IPS DF 4.7 (cell line): ENCODE results near the gene COL6A2.

Experiments
- DNase-seq: peaks from one replicate; pipeline ENCODE4 v3.0.0-alpha.2; 2013; ENCODE audit warnings: low spot score; ENCODE audit errors: extremely low read depth

COL6A2 gene

DNA sequence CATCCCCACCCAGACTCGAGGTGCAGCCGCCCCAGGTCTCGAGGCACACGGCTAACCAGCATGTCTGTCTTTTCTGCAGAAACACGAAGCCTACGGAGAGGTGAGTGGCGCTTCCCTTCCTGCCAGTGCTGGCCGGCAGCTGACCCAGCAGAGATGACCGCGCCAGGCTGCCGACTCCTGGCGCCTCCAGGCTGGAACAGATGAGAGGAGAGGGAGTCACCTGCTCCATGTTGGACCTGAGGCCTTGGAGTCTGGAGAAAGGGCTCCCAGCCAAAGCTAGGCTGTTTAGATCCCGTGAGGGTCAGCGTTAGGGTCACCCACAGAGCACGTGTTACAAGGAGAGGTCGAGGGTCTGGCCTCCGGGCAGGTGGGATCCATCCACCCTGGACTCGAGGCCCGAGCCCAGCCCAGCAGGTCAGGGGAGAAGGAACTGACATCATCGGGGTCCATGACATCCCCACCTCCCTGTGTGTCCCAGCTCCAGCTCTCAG is 14.9 kb downstream of the COL6A2 start:
- DNase-seq: no peak

DNA sequence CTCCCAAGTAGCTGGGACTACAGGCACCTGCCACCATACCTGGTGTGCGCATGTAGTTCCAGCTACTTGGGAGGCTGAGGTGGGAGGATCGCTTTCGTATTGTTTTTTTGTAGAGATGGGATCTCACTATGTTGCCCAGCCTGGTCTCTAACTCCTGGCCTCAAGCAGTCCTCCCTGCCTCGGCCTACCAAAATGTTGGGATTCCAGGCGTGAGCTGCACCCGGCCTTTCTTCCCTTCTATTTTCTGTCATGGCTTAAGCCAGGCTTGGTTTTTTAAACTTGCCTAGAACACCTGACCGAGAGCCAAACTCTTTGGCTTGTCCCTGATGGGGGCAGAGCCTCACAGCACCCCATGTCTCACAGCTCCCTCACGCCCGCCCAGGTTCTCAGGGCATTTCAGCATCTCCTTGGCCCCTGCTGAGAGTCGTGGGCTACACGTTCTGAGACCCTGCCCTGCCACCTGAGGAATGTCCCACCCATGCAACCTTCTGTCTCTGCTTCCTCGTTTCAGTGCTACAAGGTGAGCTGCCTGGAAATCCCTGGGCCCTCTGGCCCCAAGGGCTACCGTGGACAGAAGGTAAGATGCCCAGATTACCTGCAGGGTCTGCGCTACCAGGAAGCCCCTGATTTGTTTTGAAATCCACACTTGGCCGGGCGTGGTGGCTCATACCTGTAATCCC is 15.7 kb downstream of the COL6A2 start:
- DNase-seq: no peak

DNA sequence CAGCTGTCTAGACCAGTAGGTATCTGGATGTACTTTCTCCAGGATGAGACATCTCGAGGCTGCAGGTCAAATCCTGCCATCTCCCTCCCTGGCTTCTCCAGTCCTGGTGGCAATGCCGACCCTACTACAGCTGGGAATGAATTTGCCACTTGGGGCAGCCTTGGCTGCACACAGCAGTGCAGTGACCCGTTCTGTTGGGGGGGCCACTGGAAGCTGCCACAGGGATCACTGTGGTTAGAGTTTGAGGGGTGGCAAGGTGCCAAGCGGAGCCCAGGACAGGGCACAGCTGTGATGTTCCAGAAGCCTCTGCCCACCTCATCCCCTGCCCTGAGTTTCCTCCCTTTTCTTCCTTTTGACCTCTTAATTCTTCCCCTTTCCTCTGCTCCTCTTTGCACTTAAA is 17.1 kb downstream of the COL6A2 start:
- no peak for DNase-seq

DNA sequence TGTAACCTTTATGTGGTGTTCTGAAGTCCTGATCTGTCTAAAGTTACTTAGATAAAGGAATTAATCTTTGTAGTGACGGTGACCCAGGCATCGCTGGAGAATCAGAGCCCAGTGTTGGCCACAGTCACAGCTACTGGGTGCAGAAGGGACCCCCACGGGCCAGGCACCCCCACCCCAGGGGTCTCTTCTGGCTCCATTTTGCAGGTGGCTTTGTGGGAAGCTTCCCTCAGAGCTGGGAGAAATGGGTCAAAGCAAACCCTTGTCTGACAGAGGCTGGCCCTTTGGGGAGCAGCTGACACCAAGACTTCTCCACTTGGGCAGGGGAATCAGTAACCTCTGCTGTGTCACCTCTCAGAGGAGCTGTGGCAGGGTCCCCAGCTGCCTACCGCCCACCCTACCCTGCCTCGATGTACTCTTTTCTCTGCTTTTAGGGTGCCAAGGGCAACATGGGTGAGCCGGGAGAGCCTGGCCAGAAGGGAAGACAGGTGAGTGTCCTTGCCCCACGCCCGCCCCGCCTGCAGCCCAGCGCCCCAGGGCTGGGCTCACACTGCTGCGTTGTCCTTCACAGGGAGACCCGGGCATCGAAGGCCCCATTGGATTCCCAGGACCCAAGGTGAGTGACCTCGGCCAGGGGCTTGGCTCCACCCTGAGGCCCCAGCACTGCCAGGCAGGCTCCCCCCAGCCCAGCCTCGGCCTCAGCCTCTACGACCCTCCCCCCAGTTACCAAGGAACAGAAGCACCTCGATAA is 17.7 kb downstream of the COL6A2 start:
- no peak for DNase-seq

DNA sequence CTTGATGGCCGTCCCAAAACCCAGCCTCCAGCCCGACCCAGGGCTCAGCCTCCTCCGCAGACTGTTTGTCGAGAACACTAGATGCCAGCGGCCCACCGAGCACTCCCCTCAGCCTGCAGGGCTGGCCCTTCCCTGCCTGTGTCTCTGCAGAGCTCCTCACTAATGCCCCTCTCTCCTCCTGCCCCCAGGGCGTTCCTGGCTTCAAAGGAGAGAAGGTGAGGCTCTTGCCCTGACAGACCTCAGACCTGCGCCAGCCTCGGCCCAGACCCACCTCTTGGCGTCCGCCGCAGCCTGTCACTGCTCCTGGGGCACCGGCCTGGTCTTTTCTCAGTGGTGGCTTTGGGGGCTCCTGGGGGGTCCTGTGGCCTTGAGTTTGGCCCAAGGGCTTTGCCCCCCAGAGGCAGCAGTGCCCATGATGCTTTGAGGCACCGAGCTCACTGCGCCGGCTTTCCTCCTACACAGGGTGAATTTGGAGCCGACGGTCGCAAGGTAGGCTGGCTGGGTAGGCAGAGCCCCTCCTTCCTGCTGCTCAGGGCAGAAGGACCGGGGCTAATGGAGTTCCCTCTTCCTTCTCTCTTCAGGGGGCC is 18.4 kb downstream of the COL6A2 start:
- no peak for DNase-seq

- DNase-seq: no peak
Measured at GRCh38 chr21:46116776-46117585, 19.1 kb downstream of the COL6A2 start.

DNA sequence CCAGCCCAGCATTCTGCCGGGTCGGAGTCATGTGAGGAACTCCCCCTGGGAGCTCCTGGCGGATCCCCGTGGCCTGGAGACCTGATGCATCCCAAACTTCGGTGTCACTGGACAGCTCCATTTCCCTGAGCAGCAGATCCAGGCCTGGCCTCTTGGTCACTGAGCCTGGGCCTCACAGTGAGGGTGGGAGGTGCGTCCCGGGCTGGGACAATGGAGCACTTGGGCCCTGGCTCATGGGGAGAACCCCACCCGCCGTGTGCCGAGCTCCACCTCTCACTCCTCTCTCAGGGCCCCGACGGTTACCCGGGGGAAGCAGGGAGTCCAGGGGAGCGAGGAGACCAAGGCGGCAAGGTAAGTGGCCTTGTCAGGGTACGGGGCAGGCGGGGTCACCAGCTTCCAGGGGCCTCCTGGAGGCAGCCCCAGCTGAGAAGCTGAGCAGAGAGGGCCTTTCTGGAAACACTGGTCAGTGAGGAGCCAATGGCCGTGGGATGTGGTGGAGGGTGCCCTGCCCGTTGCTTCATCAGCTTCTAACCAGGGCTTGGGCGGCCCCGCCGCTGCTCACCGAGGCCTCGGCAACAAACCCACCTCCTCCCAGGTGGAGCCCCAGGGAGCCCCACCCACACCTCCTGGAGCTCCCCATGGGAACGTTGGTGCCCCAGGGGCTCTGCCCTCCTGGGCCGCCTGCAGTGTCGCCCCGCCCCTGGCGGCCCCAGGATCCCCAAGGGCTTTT is 19.8 kb downstream of the COL6A2 start:
- DNase-seq: no peak

DNA sequence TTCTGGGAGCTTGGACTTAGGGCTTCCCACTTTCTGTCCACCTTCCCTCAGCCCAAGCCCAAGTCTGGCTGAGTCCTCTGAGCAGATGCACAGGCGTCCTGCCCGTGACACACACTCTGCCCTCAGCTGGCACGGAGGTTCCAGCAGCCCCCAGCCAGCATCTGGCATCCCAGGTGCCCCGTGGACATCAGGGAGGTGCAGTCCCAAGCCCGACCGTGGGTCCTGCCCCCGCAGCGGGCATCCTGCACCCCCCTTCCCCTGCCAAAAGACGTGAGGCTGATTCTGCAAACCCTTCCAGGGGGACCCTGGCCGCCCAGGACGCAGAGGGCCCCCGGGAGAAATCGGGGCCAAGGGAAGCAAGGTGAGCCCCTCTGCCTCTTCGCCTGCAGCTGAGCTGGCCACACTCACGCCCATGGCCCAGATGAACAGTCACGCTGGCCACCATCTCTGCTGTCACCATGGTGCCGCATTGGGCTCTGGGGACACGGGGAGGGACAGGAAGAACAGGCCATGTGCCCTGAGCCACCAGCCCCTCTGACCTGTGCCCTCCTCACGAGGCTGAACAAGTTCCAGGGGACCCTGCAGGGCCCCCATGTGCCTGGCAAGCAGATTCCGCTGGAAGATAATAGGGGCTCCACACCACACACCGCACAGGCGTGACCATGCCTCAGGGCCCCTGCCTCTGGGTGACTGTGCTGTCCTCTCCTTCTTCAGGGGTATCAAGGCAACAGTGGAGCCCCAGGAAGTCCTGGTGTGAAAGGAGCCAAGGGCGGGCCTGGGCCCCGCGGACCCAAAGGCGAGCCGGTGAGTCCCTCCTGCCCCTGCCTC is 20.6 kb downstream of the COL6A2 start:
- no peak for DNase-seq

- no peak for DNase-seq
Measured at GRCh38 chr21:46119144-46119636, 21.3 kb downstream of the COL6A2 start.

DNA sequence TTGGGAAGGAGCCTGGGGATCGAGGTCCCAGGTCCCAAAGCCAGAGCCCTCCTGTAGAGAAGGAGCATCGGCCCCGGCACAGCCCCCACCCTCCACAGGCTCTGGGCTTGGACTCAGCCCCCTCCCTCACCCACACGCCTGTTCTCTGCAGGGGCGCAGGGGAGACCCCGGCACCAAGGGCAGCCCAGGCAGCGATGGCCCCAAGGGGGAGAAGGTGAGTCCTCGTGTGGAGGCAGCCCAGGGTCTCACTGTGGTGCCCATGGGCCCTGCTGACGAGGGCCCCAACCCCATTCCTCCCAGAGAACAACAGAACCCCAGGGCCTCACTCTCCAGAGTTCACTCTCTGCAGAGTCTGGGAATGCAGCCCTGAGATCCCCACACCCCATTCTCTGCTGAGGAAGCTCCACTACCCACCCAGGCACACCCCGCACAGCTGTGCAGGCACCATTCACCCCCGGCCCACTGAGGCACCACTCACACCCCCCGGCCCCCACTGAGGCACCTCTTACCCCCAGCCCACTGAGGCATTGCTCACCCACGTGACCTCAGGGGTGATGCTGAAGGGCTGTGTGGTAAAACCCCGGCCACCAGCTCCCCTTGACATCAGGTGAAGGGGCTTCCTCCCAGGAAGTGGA is 21.8 kb downstream of the COL6A2 start:
- DNase-seq: no peak

GRCh38 chr21:46120301-46121285 is 22.7 kb downstream of the COL6A2 start:
- DNase-seq: no peak

GRCh38 chr21:46121286-46122221 is 23.6 kb downstream of the COL6A2 start:
- DNase-seq: no peak

DNA sequence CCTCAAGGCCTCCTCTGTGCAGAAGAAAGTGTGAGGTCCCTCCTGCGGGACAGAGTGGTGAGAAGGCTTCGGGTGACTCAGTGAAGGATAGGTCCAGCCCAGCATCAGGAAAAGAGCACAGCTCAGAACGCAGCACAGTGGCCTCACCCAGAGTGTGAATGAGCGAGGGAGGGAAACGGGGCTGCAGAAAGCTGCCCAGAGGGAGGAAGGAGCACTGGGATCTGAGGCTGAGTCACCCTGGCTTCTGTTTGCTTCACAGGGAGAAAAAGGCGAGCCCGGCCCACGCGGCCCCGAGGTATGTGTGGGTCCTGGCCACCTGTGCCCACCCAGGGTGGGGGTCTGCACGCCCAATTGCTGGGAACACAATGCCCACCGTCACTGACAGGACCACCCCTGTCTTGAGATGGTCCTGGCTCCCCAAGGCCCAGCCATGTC is 24.3 kb downstream of the COL6A2 start:
- no peak for DNase-seq

GRCh38 chr21:46122758-46123683 is 25.1 kb downstream of the COL6A2 start:
- no peak for DNase-seq

DNA sequence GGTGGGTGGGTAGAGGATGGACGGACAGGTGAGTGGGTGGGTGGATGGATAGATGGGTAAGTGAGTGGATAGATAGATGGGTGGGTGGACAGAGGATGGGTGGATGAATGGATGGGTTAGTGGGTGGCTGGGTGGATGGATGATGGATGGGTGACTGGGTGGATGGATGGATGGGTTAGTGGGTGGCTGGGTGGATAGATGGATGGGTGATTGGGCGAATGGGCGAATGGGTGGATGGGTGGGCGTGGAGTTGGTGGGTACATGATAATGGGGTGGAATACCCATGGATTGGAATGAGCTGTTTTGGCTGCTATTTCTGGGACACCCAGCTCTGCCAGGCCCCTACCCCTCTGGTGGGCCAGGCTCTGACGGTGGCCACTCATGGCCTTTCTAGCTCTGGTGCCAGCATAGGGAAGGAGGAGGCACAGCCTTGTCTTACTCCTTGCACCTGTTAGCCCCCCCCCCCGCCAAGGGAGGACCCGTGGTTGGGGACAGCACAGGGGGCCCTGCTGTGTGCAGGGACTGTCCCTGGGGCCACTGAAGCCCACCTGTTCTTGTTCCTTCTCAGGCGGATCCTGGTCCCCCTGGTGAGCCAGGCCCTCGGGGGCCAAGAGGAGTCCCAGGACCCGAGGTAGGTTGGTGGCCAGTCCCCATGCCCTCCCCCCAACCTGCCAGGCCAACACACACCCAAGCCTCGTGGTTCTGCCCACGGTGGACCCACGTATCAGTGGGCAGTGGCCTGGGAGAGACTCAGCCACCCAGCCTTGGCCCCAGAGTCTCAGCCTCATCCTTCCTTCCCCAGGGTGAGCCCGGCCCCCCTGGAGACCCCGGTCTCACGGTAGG is 26.4 kb downstream of the COL6A2 start:
- no peak for DNase-seq
